Measurements from ENCODE around the gene ASZ1.

ASZ1 gene

DNA sequence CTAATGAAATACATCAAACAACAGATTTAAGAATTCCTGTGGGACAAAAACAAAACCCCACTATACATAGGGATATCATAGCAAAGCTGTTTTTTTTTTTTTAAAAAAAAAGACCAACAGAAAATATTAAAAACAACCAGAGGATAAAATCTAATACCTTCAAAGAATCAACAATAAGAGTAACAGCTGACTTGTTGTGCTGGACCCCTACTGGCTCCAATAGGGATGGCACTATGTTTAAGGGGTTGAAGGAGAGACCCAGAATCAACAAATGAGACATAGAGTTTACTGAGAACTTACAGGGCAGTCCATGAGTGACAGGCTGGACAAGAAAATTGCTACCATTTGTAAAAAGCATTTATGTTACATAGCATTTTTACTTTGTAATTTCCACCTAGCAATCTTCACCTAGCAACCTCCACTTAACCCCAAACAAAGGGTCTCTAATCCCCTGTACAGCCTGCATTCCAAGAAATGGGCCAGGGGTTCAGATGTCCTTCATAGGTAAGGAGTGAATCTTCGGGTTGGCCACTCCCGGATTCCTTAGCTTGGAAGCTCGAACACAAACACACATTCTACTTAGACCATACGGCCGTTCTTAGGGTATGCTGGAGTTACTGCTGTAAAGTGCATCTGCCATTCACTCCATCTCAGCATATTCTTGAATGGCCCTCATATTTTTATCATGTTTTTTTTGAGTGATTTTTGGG lies 25.8 kb downstream of the ASZ1 start:
- DNase-seq, result no peak

DNA sequence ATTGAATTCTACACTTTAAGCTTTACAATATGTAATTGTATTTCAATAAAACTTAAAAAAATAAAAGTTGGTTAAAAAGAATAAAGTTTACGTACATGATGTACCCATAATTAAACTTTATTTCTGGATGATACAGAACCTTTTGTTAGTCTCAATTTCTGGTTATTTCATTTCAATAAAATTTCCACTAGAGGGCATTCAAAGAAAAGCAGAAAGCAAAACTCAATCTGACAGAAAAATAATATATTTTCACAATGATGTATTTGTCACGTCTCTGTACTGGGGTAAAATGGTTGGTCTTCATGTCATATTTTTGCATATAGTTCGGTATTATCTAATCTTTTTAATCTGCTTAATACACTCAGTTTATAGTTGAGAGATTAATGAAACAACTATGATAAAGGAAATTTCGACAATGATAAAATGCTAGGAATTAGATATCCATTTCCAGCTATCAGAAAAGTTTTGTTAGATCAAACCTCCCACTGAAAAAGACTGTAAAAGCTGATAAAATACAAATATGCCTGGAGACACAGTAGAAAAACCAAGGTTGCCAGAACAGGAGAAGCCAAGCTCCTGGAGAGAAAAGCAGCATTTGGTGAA lies 27.4 kb downstream of the ASZ1 start:
- no peak for DNase-seq

DNA sequence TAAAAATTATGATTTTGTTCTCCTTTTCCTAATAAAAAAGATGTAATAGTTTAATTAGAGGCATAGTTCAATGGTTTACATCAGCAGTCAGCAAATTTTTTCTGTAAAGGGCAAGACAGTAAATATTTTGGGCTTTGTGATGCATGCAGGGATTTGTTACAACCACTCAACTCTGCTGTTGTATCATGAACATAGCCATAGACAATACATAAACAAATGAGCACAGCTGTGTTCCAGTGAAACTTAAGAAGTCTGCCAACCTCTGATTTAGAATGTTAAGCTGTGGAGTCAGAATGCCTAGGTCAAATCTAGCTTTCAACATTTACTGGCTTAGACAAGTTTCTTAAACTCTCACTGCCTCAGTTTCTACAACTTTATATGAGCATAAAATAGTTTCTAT lies 31.6 kb downstream of the ASZ1 start:
- DNase-seq, result no peak

DNA sequence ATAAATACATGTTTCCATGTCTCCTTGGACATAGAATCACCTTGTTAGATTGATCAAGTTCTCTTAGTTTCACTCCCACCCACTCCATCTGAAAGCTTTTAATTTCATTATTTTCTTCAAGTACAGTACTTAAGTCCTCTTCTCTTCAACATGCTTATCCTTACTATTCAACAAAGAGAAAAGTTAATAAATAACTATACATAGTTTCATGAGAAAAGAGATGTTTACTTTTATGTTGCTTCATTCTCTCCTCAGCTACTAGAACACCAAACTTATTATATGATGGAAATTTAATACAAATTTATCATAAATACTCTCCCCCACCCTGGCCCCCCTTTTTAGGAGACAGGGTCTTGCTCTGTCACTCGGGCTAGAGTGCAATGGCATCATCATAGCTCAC lies 33.5 kb downstream of the ASZ1 start:
- no peak for DNase-seq

DNA sequence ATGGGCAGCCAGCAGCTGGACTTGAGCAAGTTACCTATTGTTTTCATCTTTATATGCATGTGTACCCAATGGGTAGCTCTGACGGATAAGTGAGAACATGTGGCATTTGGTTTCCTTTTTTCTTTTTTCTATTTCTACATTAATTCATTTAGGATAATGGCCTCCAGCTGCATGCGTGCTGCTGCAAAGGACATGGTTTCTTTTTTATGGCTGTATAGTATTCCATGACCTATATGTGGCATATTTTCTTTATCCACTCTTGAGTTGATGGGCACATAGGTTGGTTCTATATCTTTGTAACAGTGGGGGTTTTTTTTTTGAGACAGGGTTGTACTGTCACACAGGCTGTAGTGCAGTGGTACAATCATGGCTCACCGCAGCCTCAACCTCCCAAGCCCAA lies 37.4 kb downstream of the ASZ1 start:
- no peak for DNase-seq

DNA sequence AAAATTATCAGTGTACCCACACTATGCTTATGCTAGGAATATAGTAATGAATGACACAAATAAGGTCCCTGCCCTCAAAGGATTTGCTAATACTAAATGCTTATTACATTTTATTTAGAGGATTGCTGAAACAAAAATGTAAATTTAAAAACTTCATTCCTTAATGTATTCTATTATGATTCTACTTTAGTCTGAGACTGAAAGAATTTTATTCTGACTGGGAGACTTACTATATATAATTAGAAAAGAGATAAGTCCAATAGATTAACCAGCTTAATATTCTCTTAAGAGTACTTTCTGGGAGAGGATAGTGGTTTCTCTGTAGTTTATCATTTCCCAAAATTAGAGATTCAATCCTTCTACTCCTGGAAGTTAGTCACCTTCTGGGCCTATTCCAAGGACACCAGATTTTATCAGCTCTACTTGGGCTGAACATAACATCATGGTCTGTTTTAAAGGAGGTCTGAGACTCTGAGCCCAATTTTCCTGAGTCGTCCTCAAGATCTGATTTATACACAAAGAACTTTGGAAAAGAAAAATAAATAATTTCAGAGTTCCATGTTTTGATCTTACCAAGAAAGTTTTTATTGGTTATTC lies 41.1 kb downstream of the ASZ1 start:
- no peak for DNase-seq

DNA sequence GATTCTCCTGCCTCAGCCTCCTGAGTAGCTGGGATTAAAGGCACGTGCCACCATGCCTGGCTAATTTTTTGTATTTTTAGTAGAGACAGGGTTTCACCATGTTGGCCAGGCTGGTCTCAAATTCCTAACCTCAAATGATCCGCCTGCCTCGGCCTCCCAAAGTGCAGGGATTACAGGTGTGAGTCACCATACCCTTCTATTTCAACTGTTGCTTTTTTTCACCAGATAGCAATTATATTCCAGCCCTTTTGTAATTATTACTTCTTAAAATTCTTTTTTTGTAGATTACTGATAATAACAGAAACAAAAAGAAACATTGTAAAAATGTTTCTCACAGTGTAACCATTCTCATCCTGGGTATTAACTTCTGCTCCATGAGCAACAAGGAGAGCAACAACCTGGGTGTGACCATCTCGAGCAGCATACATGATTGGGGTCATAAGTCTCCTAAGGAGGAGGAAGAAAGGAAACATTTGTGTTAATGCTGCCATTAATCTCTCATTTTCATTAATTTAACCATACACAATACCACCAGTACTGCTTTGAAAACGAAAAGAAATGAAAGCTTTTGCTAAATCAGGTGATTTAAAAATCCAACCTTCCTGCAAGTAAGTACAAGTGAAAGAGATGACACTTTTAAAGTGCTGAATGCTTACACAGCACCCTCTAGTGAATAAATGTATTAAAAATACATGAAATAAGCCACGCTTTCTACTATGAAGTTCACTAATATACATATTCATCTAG lies 41.8 kb downstream of the ASZ1 start:
- DNase-seq, result peak; percentile 25

DNA sequence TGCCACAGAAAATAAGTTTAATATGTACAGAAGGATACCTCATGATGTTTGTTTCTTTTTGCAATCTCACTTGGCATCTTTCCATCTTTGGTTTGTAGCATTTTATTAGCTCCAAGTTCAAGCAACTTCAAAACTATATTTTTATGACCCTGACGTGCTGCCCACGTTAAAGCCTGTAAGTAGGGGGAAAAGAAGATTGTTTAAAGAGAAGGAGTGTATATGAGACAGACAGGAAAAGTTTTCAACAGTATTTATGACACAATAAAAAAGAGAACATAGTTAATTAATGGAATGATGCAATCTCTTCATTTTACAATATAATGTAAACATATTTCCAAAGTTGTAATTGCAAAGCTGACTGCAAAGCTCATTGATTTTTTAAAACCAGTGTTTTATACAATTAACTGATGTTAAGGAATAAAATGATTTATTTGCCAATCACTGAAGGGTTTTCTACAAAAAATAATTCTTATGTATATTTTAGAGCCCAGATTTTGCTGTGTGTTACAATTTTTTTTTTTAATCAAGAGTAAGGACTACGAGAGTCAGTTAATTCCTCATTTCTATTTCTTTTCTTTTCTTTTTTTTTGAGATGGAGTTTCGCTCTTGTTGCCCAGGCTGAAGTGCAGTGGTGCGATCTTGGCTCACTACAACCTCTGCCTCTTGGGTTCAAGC lies 42.5 kb downstream of the ASZ1 start:
- no peak for DNase-seq

DNA sequence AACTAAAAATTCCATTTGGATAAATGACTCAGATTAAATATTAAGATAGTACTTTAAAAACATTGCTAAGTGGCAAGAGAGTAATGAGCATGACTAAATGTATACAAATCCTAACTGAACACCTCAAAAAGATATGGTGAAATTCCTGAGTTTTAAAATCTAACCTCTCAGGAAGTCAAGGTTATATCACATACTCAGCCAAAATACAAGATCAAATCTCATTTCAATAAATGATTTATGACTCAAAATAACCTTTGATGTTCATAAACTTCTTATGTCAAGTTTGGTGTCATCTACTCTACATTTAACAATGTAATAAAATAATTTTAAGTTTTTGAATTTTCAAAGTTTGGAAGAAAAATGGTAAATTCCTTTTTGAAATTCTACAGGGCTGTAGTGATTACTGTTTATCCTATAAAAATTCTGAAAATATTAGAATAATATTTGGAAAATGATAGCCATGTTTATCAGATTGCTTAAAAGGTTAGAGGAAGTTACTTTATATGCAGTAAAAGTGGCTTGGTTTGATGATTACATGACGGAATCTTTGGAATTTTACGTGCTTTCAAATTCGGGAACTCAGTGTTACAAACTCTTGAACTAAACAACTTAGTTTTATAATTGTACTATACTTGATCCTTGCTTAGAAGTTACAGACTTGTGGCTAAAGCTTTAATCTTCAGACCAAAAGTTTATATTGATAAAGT lies 43.7 kb downstream of the ASZ1 start:
- no peak for DNase-seq

DNA sequence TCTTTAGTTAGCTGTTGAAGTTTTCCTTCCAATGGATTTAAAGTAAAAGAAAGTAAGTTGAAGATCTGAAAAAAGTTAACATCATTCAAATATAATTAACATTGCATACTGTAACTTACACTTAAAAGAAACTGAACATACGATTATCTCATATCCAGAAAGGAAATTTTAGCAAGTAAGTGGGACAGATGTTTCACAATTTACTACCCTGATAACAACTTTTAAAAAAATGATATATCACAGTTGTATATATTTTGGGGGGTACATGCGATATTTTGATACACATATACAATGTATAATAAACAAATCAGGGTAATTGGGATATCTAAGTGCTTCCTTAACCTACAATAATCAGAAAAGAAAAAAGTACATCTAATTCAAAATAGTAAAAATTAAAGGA lies 44.2 kb downstream of the ASZ1 start:
- no peak for DNase-seq

DNA sequence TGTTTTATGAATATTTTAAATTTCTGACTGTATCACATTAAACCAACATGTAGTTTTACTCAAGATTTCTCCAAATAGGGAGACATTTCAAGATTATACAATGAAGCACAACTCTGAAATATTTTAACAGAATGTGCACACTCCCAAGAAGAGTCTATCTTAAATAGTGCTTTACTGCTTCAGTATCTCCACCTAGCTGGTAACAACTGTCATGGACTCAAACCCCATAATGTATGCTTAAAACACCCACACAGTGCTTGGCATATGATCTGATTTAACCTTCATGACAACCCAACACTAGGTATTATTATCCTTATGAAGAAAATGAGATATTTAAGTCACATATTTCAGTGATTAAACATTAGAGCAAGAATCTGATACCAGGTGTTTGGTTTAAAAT lies 45.9 kb downstream of the ASZ1 start:
- no peak for DNase-seq

DNA sequence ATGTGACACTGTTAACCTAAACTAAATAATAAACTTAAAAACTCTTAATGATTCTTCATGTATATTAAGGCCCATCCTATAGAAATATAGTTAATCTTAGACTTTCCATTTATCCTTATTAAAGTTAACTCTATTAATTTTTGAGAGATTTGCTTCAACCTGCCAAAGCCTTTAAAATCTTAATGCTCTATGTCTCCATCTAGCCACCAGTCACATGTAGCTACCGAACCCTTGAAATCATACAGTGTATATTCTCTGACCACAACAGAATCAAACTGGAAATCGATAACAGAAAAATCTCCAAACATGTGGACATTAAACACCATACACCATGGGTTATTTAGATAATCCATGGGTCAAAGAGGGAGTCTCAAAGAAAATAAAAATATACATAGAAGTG lies 51.9 kb downstream of the ASZ1 start:
- DNase-seq, result no peak

DNA sequence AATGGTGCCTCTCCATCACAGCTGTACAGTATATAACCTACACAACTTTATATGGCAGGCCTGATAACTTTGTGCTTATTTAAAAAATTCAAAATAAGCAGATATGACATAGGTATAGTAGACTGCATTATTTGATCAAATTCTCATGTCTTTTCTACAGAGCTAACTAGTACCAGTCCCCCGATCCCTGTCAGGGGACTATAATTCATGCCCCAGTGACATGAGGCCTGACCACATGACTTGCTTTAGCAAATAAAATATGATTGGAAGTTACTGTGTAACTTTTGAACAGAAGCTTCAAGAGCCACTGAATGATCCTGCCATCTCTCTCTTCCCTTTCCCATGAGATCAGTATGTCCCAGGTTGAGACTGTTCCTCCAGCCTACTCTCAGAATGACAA lies 55.2 kb downstream of the ASZ1 start:
- DNase-seq, result no peak

DNA sequence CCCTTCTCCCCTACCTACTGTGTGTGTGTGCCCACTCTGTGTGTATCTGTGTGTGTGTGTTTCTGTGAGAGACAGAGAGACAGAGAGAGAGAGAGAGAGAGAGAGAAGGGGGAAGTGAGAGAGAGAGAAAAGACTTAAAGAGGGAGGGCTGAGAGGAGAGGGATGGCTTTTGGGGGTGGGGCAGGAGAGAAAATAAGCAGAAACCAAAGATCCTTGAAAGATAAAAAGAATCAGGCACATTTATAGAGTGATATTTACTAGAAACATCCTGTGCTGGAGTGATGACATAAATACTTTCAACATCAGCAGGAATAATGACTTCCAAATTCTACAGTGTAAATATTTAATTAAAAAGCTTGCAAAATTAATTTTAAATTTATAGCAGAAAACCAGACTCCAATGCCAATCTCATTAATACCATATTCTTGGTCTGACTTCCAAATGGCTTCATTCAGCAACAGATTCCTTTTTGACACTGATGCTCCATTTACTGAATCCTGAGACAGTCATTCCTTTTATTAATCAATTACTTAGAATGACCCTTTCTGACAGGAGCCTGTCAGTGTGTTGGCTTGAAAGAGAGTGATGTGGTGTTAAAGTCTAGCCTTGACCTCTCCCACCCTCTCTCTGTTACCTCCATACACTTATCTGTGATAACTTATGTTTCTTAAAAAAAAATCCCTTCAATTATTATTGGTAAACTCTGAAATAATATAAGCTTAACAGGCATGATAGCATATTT lies 62.8 kb downstream of the ASZ1 start:
- no peak for DNase-seq

DNA sequence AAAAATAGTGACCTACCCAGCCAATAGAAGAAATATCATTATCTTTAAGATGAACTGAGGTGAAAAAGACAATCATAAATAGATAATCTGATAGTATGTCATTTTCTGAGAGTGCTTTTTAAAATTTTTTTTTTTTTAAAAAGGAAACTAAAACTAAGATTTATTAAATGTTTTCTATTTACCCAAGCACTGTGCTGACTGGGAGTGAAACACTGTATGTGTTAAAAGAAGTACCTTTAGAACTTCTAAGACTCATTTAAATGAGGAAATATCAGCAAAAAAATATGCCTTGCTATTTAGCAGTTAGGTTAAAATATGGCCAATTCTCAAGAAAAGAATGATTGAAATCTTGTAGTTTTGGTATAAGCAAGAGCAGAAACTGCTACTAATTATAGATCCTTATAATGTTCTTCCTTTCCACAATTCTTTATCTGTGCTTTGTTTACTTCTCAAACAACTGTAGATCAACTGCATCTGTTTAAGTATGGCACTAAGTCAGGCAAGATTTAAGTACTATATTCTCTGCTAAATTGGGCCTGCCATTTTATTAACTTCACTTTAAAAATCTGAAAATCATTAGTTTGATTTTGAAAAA lies 64.9 kb downstream of the ASZ1 start:
- no peak for DNase-seq

DNA sequence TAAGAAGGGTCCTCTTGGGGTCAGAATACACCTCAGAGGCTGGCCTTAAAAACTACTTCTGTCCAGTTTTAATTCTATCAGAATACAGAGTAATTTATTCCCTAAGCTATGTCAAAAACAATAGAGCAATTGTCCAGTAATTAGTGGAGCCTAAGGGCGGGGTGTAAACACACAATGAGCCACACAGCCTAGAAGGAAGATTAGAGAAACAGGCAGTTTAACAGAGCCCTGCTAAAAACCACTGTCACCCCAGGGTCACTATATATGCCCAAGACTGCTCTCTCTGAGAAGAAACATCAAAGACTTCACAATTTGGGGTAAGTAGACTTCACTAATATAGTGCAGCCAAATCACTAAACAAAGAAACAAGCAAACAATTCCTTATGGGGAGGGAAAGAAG lies 77.3 kb downstream of the ASZ1 start:
- no peak for DNase-seq

DNA sequence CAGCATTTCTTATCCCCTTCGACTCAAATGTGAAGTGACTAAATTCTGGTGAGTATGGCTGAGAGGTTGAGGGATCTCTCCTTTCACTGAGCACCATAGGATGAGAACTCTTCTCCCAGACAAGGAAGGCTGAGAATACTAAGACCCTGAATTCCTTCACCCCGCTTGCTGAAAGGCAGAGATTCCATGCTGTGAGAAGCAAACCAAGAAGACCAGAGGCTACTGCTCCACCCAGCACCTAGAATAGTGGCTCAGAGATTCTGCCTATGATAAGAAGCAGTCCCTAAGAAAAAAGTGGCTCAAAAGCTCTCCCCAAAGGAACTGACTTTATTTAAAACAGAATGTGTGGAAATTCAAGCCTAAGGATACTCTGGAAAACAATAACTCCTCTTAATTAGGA lies 77.7 kb downstream of the ASZ1 start:
- no peak for DNase-seq

DNA sequence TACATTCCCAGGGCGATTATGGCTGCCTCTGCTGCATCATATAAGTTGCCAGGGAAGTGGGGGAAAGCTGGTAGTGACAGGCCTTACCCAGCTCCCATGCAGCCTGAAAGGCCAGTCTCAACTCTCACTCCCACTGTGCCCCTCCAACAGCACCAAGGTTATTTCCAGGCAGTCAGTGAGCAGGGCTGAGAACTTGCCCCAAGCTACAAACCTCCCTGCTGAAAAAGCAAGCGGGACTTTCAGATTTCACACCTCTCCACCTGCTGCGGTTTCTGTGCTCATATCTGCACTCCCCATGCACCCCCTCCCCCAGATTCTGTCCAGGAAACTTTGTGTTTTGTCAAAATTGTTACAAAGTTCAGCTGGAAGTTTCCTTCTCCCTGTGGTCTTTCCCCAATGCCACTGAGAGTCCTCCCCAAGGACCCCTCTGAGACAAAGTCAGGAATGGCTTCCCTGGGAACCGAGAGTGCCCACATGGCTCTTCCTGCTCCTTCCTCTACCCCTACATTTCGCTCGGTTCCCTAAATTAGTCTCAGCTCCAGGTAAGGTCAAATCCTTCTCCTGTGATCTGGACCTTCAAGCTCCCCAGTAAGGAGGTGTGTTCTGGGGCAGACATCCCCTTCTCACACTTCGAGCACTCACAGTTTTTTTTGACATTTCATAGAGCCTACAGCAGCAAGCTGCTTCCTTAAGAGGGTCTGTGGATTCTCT lies 79.2 kb downstream of the ASZ1 start:
- no peak for DNase-seq

DNA sequence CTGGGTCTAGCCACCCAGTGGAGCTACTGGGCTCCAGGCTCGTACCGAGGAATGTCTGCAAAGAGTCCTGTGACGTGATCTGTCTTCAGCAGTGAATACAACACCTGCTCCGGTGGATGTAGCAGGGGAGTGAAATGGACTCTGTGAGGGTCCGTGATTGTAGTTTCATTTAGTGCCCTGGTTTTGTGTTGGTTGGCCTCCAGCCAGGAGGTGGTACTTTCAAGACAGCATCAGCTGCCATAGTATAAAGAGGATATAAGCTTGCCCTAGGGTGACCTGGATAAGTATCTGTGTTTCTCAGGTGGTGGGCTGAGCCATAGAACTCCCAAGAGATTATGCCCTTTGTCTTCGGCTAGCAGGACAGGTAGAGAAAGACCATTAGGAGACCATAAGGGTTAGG lies 79.8 kb downstream of the ASZ1 start:
- DNase-seq, result no peak

DNA sequence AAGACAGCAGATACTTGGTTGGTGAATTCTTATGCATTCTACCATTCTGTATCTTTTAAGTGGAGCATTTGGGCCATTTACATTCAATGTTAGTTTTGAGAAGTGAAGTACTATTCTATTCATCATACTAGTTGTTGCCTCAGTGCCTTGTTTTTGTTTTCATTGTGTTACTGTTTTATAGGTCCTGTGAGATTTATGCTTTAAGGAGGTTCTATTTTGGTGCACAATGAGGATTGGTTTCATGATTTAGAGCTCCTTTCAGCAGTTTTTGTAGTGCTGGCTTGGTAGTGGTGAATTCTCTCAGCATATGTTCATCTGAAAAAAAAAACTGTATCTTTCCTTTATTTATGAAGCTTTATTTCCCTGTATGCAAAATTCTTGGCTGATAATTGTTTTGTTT lies 81.1 kb downstream of the ASZ1 start:
- no peak for DNase-seq

DNA sequence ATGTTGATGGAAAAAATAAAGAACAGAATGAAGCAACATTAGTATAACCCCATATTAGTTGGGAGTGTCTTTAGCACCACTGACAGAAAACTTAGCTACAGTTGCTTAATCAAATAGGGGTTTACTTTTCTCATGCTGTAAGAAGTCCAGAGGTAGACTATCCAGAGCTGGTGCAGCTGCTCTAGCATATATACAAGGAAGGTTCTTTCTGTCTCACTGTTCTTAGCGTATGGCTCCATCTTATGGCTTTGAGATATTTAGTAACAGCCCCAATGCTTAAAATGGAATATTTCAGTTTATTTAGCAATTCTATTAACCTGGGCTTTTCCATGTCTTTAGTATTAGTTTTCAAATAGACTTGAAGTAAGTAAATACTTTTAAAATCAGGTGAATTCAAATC lies 89.3 kb downstream of the ASZ1 start:
- no peak for DNase-seq

Measured in eye (tissue), 1 donor.